Naive thymus-derived CD4-positive, alpha-beta T cell (primary cell): Measurements from ENCODE around the gene ELOVL4. TPM values are rescaled to one million over a fixed set of nuclear protein-coding genes. Genes with fewer than 3 reads are reported as not detected.

Experiments used
- ATAC-seq: fragments of 150-1000 bp; cut with Tn5 transposase; 2 replicates; pipeline ENCODE4 v1.10.0; 2021; ENCODE audit warnings: mild to moderate bottlenecking, moderate library complexity
- CTCF ChIA-PET: fragments of 350-600 bp; sonication (Branson Sonifier 250); formaldehyde crosslinking; loops from one replicate; lab custom pipeline; 2021; ENCODE audit warnings: antibody characterized with exemption; lab: Charles Lee
- POLR2A ChIA-PET: fragments of 350-600 bp; sonication (Branson Sonifier 250); formaldehyde crosslinking; loops from one replicate; lab custom pipeline; 2021; ENCODE audit warnings: antibody characterized with exemption, inconsistent platforms; lab: Charles Lee
- DNase-seq, 9 donors: peaks; one replicate each; pipeline versions ENCODE4 v3.0.0 to v3.0.0-alpha.2; 2020 to 2022; ENCODE audit warnings: mixed read lengths in 1 of 9
- H3K27ac ChIP-seq: one replicate; pipeline ENCODE4 v1.7.0; 2013; ENCODE audit warnings: mild to moderate bottlenecking, low read depth, low read length, moderate library complexity
- H3K27me3 ChIP-seq, 2 donors: one replicate each; pipeline ENCODE4 v1.7.0; 2013; ENCODE audit warnings: low read length in 2 of 2, mild to moderate bottlenecking in 2 of 2, moderate library complexity in 2 of 2; ENCODE audit not compliant: control insufficient read depth in 2 of 2, insufficient read depth in 2 of 2
- H3K36me3 ChIP-seq, 3 experiments: 1 replicate in 2 of 3; 2 replicates in 1 of 3; pipeline ENCODE4 v1.7.0; 2013; ENCODE audit warnings: low read length in 3 of 3, mild to moderate bottlenecking in 3 of 3, moderate library complexity in 1 of 3; ENCODE audit not compliant: insufficient read depth in 3 of 3, control insufficient read depth in 2 of 3
- H3K4me1 ChIP-seq, 2 donors: one replicate each; pipeline ENCODE4 v1.7.0; 2013; ENCODE audit warnings: low read length in 2 of 2, mild to moderate bottlenecking in 2 of 2, moderate library complexity in 1 of 2; ENCODE audit not compliant: control insufficient read depth in 2 of 2, insufficient read depth in 2 of 2
- H3K4me3 ChIP-seq: 2 replicates; pipeline ENCODE4 v1.7.0; 2013; ENCODE audit warnings: mild to moderate bottlenecking, low read length
- H3K9me3 ChIP-seq, 3 experiments: 1 replicate in 2 of 3; 2 replicates in 1 of 3; pipeline ENCODE4 v1.7.0; 2013; ENCODE audit warnings: low read length in 3 of 3; ENCODE audit not compliant: control insufficient read depth in 2 of 3
- H3K27ac Mint-ChIP-seq, 9 donors: one replicate each; pipeline ENCODE4 v1.8.0; 2020 to 2022; ENCODE audit warnings: mixed read lengths in 9 of 9, mild to moderate bottlenecking in 8 of 9, moderate library complexity in 5 of 9, inconsistent platforms in 2 of 9
- H3K27me3 Mint-ChIP-seq, 5 donors: one replicate each; pipeline ENCODE4 v1.8.0; 2021 to 2022; ENCODE audit warnings: mixed read lengths in 5 of 5, mild to moderate bottlenecking in 1 of 5
- H3K36me3 Mint-ChIP-seq, 5 donors: one replicate each; pipeline ENCODE4 v1.8.0; 2020 to 2022; ENCODE audit warnings: mixed read lengths in 5 of 5, mild to moderate bottlenecking in 3 of 5, inconsistent platforms in 1 of 5
- H3K4me1 Mint-ChIP-seq, 7 donors: one replicate each; pipeline ENCODE4 v1.8.0; 2020 to 2022; ENCODE audit warnings: mixed read lengths in 7 of 7, mild to moderate bottlenecking in 3 of 7, inconsistent platforms in 1 of 7
- H3K4me3 Mint-ChIP-seq, 10 donors: one replicate each; pipeline ENCODE4 v1.8.0; 2020 to 2022; ENCODE audit warnings: mild to moderate bottlenecking in 10 of 10, mixed read lengths in 10 of 10, moderate library complexity in 6 of 10, inconsistent platforms in 2 of 10
- H3K9me3 Mint-ChIP-seq, 11 donors: one replicate each; pipeline ENCODE4 v1.8.0; 2020 to 2022; ENCODE audit warnings: mixed read lengths in 11 of 11, mild to moderate bottlenecking in 4 of 11, inconsistent platforms in 1 of 11, moderate library complexity in 1 of 11
- intact Hi-C, 2 donors: fragments of 100-400 bp; cut with micrococcal nuclease; formaldehyde crosslinking; loops; one replicate each; pipeline ENCODE4 v1.15.1; 2023
- polyA plus RNA-seq, 2 donors: library from polyadenylated mRNA; unstranded; fragments of 300-500 nt; fragmentation: Illumina TruSeq; gene quantifications; one replicate each; pipeline ENCODE4 v1.2.3, GENCODE V29; 2021
- total RNA-seq, 6 experiments: library from RNA in 5 of 6; stranded (reverse) in 5 of 6; gene quantifications; 1 replicate in 5 of 6; 2 replicates in 1 of 6; pipeline ENCODE4 v1.2.3 and lab custom pipeline; 2021 to 2026

ELOVL4 gene
- total and polyA plus RNA-seq, 7 experiments from 2014 or later, result 0.11 to 1.6 (median 0.39) TPM

DNA sequence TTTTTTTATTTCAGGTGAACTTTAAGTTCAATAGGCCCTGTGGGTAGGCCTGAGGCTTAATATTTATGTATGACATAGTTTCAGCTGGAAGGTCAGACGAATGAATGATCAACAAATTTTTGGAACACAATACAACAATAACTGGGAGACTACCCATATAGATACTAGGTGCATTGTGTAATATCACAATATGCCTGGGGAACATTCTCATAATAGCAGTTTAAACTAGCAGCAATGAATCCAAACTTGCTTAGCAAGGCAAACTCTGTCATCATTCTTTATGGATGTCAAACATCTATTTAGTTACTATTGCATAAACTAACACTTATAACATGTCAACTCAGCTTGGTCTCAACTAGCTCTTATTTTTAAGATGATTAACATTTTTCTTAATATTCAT lies 49.3 kb downstream of the ELOVL4 start:
- Histone ChIP-seq H3K4me1 (no peaks in the 10 kb centered on the region), H3K4me3 (no peak overlapping the region), H3K27me3 (peaks cover 0 to 3% of the 10 kb centered on the region in 2 donors), H3K9me3 (no peaks in the 10 kb centered on the region), H3K27ac (no peak overlapping the region), H3K36me3 (no peaks in the 10 kb centered on the region)
- intact Hi-C loops, result no loop called here
- no peaks in the 10 kb centered on the region for H3K4me1 Mint-ChIP-seq
- peaks cover 0 to 11% (median 3%) of the 10 kb centered on the region in 5 donors for H3K27me3 Mint-ChIP-seq
- H3K36me3 Mint-ChIP-seq, result no peaks in the 10 kb centered on the region
- ChIA-PET POLR2A (no interaction called here), CTCF (interaction anchor here (1.0 kb wide), 1 partner anchor 29 kb away, joined by 3 read pairs; no protein-coding TSS in a partner anchor)
- no peak overlapping the region for H3K4me3 Mint-ChIP-seq
- DNase-seq, result no peak
- peaks cover 0 to 4% (median 0%) of the 10 kb centered on the region in 11 donors for H3K9me3 Mint-ChIP-seq
- H3K27ac Mint-ChIP-seq, result no peak overlapping the region
- ATAC-seq, result no peak

DNA sequence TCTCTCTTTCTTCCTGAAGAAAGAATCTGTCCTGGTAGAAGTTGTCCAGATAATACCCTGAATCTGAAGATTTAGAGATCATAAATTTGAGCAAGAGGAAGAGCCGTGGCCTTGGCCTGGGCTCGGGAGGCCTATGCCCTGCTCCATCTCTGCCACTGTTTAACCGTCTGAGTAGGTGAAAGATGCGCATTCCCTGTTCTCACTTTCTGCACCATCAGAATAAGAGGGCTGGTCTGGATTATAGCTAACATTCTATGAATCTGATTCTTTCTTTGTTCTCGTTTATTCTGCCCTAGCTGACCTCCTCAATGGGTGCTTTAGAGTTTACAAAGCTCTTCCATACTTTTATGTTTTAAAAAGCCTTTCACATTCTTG lies 51.3 kb downstream of the ELOVL4 start:
- H3K4me1 Mint-ChIP-seq, result no peaks in the 10 kb centered on the region
- H3K4me3 Mint-ChIP-seq, result no peak overlapping the region
- H3K27me3 Mint-ChIP-seq, result peaks cover 0 to 17% (median 6%) of the 10 kb centered on the region in 5 donors
- no peak for ATAC-seq
- POLR2A ChIA-PET, result no interaction called here
- Histone ChIP-seq H3K4me1 (no peaks in the 10 kb centered on the region), H3K4me3 (no peak overlapping the region), H3K27me3 (no peaks in the 10 kb centered on the region), H3K27ac (no peak overlapping the region), H3K36me3 (no peaks in the 10 kb centered on the region), H3K9me3 (no peaks in the 10 kb centered on the region)
- H3K27ac Mint-ChIP-seq, result no peak overlapping the region
- CTCF ChIA-PET, result no interaction called here
- H3K36me3 Mint-ChIP-seq, result no peaks in the 10 kb centered on the region
- H3K9me3 Mint-ChIP-seq, result peaks cover 0 to 22% (median 2%) of the 10 kb centered on the region in 11 donors
- intact Hi-C loops, result no loop called here
- DNase-seq, result no peak

DNA sequence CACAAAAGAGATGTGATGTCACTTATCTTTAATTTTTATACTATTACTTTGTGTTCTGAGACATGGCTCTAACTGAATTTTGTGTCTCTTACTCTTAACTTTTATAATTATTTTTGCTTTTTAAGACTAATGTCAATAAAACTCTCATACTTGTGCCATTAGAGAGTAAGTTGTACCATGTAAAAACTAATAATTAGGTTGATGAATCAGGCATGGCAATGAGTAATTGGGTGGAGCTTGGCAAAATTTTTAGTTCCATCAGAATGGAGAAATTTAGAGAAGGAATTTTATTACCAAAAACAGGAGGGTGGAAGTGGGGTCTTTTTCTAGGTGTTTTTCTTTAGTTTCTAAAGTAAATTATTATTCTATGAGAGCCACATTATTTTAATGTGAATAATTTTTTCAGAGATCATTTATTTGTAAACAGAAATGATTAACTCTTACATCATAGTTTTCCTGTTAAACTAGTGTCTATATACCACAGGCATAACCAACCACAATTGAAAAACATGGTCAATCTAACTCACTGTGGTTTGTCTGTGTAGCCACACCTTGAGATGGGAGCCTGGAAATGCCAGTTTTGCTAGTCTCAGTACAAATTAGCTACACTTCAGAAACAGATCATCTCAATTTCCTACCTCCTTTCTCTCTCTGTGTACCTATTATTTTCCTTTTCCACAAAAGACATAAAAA lies 51.8 kb downstream of the ELOVL4 start:
- Histone ChIP-seq H3K4me1 (no peaks in the 10 kb centered on the region), H3K9me3 (no peaks in the 10 kb centered on the region), H3K27me3 (no peaks in the 10 kb centered on the region), H3K36me3 (no peaks in the 10 kb centered on the region), H3K4me3 (no peak overlapping the region), H3K27ac (no peak overlapping the region)
- Mint-ChIP-seq H3K27me3 (peaks cover 0 to 22% (median 10%) of the 10 kb centered on the region in 5 donors), H3K4me3 (no peak overlapping the region), H3K27ac (no peak overlapping the region), H3K4me1 (no peaks in the 10 kb centered on the region), H3K36me3 (peaks cover 0 to 3% (median 0%) of the 10 kb centered on the region in 5 donors), H3K9me3 (peaks cover 3 to 27% (median 7%) of the 10 kb centered on the region in 11 donors)
- ChIA-PET CTCF (no interaction called here), POLR2A (no interaction called here)
- intact Hi-C loops, result no loop called here
- no peak for DNase-seq
- ATAC-seq, result no peak

DNA sequence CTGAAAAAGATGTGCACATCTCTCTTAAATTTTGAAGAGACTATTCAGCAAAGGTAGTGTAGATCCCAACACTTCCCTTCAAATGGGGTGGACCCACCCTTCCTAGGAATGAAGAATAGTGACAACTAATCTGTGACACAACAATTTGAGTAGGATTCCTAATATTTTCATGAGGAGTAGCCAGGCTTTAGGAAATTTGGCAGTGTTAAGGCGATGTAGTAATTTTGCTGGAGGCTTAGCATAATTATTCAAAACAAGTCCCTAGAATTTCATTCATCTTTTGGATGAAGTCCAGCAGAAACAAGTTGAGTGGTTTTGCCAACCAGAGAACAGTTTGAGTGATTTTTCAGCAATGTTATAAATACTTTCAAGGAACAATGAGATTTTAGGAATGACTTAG lies 52.4 kb downstream of the ELOVL4 start:
- H3K36me3 ChIP-seq, result no peaks in the 10 kb centered on the region
- ChIA-PET CTCF (no interaction called here), POLR2A (no interaction called here)
- no peaks in the 10 kb centered on the region for H3K4me1 Mint-ChIP-seq
- peaks cover 0 to 5% (median 0%) of the 10 kb centered on the region in 5 donors for H3K36me3 Mint-ChIP-seq
- no peak for ATAC-seq
- peaks cover 0 to 26% (median 13%) of the 10 kb centered on the region in 5 donors for H3K27me3 Mint-ChIP-seq
- no peak overlapping the region for H3K4me3 Mint-ChIP-seq
- no peak overlapping the region for H3K4me3 ChIP-seq
- intact Hi-C loops, result no loop called here
- no peak overlapping the region for H3K27ac Mint-ChIP-seq
- H3K9me3 ChIP-seq, result no peaks in the 10 kb centered on the region
- DNase-seq, result no peak
- no peak overlapping the region for H3K27ac ChIP-seq
- no peaks in the 10 kb centered on the region for H3K27me3 ChIP-seq
- H3K9me3 Mint-ChIP-seq, result peaks cover 3 to 33% (median 10%) of the 10 kb centered on the region in 11 donors
- no peaks in the 10 kb centered on the region for H3K4me1 ChIP-seq

DNA sequence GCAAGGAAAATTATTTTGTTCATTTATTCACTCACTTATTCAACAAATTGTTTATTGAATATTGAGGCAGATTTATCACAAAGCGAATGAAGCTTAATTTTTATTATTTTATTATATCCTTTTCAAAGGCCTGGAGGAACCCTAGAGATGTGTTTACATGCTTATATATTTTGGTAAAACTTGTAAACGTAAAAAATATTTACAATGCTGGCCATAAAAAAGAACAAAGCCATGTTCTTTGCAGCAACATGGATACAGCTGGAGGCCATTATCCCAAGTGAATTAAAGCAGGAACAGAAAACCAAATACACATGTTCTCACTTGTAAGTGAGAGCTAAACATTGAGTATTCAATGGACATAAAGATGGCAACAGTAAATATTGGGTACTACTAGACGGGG lies 58.8 kb downstream of the ELOVL4 start:
- peaks cover 3 to 35% (median 10%) of the 10 kb centered on the region in 11 donors for H3K9me3 Mint-ChIP-seq
- H3K27me3 Mint-ChIP-seq, result peaks cover 5 to 41% (median 22%) of the 10 kb centered on the region in 5 donors
- H3K4me3 Mint-ChIP-seq, result no peak overlapping the region
- no peak overlapping the region for H3K27ac ChIP-seq
- H3K4me1 Mint-ChIP-seq, result no peaks in the 10 kb centered on the region
- intact Hi-C loops, result no loop called here
- H3K36me3 ChIP-seq, result no peaks in the 10 kb centered on the region
- DNase-seq (no peak), ATAC-seq (no peak)
- peaks cover 0 to 5% (median 0%) of the 10 kb centered on the region in 5 donors for H3K36me3 Mint-ChIP-seq
- no peaks in the 10 kb centered on the region for H3K27me3 ChIP-seq
- POLR2A ChIA-PET, result no interaction called here
- no peaks in the 10 kb centered on the region for H3K4me1 ChIP-seq
- H3K4me3 ChIP-seq, result no peak overlapping the region
- H3K27ac Mint-ChIP-seq, result no peak overlapping the region
- H3K9me3 ChIP-seq, result no peaks in the 10 kb centered on the region
- CTCF ChIA-PET, result no interaction called here

DNA sequence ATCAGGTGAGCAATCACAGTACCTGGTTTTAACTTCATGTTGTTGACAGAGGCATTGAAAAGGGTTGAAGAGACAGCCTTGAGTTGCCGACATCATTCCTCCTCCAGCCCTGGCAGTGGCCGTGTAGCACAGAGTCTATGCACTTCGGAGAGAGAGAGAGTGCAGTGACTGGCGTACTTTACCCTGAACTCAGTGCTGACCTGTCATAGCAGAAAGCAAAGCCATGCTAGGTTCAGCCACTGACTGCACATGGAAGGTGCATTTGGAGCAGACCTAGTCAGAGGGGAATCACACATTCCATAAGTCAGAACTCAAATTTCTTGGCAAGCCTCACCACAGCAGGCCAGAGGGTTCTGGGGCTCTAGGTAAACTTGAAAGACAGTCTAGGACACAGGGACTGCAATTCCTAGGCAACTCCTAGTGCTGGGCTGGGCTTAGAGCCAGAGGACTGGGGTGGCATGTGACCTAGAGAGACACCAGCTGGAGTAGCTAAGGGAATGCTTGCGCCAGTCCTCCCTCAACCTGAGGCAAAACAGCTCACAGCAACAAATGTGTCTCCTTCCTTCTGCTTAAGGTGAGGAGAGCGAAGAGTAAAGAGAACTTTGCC lies 69.1 kb downstream of the ELOVL4 start:
- H3K27ac ChIP-seq, result no peak overlapping the region
- no peaks in the 10 kb centered on the region for H3K9me3 ChIP-seq
- no peak overlapping the region for H3K4me3 ChIP-seq
- Mint-ChIP-seq H3K27me3 (peaks cover 26 to 56% (median 48%) of the 10 kb centered on the region in 5 donors), H3K36me3 (peaks cover 0 to 3% (median 0%) of the 10 kb centered on the region in 5 donors), H3K27ac (no peak overlapping the region), H3K4me3 (no peak overlapping the region), H3K4me1 (peaks cover 0 to 2% (median 0%) of the 10 kb centered on the region in 7 donors), H3K9me3 (peaks cover 0 to 20% (median 7%) of the 10 kb centered on the region in 11 donors)
- ATAC-seq (no peak), DNase-seq (no peak)
- no peaks in the 10 kb centered on the region for H3K36me3 ChIP-seq
- intact Hi-C loops, result no loop called here
- no peaks in the 10 kb centered on the region for H3K4me1 ChIP-seq
- POLR2A ChIA-PET, result no interaction called here
- CTCF ChIA-PET, result no interaction called here
- no peaks in the 10 kb centered on the region for H3K27me3 ChIP-seq
